NT2/D1 (cell line): Measurements from ENCODE around the gene TLE4.

Experiments
- SUZ12 ChIP-seq: IDR thresholded peaks from 2 replicates; pipeline ENCODE4 v1.6.1; 2011; ENCODE audit not compliant: insufficient read length, insufficient read depth; ENCODE audit errors: extremely low read depth
- ZNF274 ChIP-seq: IDR thresholded peaks from 2 replicates; pipeline ENCODE4 v1.6.1; 2011; ENCODE audit warnings: mild to moderate bottlenecking, low read depth, low read length

DNA sequence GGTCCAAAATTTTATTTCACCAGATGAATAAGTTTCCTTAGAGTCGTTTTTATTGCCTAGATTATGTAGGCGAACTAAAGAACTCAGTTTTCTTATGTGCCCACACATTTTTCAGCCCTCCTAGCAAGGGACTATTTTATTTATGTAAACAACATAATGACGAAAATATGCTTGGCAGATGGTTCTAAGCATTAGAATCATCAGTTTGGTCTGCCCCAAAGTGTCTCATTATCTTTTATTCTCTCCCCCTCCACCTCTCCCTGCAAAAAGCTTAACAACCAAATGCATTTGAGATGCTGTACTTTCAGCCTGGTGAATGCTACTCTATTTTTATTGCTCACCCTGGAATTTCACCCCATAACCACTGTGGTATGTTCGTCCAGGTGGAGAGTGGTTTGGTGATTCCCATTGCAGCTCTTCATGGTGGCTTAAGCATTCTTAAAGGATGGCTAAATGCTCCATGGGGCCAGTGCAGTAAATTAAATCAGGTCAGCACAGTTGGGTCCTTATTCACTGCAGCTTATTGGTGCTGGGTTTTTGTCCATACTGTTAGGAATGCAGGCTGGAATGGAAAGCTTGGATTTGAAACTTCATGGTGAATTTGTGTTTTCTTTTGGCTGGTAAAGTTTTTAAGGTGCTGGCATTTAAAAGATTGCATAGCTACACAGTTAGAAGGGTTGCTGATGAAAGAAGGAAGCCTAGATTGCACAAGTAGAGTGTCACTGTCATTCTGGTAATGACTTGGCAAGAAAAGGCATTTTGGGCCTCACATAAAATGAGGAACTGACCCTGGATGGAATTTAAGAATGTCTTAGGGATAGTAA is 39.2 kb downstream of the TLE4 start:
- no peak for TF ChIP-seq ZNF274
- TF ChIP-seq SUZ12 = no peak
